ENCODE measurements around the gene CD99.
"Not testable (repeated sequence)": the region's sequence is repeated elsewhere in the genome, so short reads cannot be mapped to it uniquely, and the experiment has no call there.

Gene CD99

GRCh38 chrX:2727264-2727663, 36.2 kb downstream of the CD99 start:
- not testable (repeated sequence) for DNase-seq (ENCODE audit: low read depth)

DNA sequence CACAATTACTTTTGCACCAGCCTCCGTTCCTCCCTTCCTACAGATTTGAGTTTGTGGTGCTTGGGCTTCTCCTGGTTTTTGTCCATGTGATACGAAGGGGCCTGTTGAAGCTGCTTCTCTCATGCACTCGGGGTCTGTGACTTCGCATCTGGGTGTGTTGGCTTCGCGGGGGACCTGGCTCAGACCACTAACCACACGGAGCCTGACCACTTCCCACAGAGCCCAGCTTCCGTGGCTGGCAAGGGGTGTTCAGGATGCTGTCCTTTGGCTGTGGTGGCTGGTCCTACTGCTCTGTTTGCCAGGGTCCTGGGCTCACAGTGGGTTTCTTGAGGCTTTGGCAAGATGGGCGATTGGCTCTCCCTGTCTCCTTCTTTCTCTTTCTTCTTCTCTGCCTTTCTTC, 41.0 kb downstream of the CD99 start:
- DNase-seq (ENCODE audit: low read depth): no peak

- DNase-seq (ENCODE audit: low read depth): no peak
These were observed 41.6 kb downstream of the CD99 start for GRCh38 chrX:2732649-2733048.

DNA sequence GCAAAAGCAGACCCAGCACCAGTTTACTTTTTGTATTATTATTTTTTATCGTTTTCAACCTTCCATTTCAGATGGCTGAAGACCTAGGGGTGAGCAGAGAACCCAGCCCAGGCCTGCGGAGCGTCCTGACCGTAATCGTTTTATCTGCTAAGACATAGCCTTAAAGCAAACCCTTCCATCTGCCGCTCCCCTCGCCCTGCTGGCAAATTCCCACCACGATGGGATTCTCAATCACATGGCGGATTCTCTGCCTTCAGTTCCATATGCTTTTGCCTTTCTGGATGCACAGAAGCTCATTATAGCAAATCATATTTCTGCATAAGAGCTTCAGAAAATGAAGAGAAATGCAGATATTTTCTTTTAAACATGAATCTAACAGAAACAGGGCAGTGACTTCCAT, 42.2 kb downstream of the CD99 start:
- no peak for DNase-seq (ENCODE audit: low read depth)

- no peak for DNase-seq (ENCODE audit: low read depth)
These were observed 44.2 kb downstream of the CD99 start for GRCh38 chrX:2735270-2735669.

- DNase-seq (ENCODE audit: low read depth): no peak
These were observed 49.6 kb downstream of the CD99 start for GRCh38 chrX:2740672-2741071.

DNA sequence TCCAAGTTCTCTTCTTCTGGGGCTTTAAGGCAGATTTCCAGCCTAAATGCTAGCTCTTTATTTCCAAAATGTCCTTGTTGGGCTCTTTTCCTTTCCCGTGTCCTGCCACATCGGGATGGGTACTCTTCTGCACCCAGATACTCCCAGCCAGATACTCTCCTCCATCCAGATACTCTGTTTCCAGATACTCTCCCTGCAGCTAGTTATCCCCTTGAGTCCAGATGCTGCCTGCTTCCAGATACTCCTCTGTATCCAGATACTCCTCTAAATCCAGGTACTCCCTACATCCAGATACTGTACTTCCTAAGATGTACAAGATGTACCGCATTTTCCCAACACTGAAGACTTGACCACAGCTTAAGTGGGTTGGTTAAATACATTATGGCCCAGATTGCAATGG, 50.3 kb downstream of the CD99 start:
- no peak for DNase-seq (ENCODE audit: low read depth)

GRCh38 chrX:2746250-2746649, 55.2 kb downstream of the CD99 start:
- DNase-seq (ENCODE audit: low read depth): not testable (repeated sequence)

GRCh38 chrX:2748171-2748814, 57.2 kb downstream of the CD99 start:
- no peak for DNase-seq (ENCODE audit: low read depth)

- DNase-seq (ENCODE audit: low read depth): no peak
These were observed 57.7 kb downstream of the CD99 start for GRCh38 chrX:2748815-2749188.

GRCh38 chrX:2751291-2751690, 60.2 kb downstream of the CD99 start:
- DNase-seq (ENCODE audit: low read depth): no peak

DNA sequence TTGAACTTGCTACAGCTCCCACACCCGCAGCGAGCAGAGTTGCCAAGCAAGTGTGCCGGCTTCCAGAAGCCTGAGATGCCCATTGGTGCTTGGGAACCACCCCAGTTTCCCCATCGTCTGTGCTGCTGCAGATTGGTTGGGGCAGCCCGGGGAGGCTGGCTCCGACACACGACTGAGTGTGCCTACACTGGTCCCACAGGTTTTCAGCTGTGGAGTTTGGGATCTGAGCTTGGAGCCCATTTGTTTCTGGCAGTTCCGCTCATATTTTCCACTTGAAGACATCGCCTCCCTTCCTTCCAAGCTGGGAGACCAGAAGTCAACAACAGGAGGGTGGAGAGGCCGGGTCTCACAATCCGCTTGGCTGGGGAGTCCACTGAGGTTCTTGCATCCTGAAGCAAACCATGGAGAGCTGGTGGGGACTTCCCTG, 60.8 kb downstream of the CD99 start, which contains the start of gene XG:
XG (plus strand) TSS at position 167 of the 427 bp plus-strand sequence; CDS start at position 402, 235 bp downstream.
- DNase-seq (ENCODE audit: low read depth): not testable (repeated sequence)

- not testable (repeated sequence) for DNase-seq (ENCODE audit: low read depth)
These were observed 61.3 kb downstream of the CD99 start for GRCh38 chrX:2752441-2752840.

DNA sequence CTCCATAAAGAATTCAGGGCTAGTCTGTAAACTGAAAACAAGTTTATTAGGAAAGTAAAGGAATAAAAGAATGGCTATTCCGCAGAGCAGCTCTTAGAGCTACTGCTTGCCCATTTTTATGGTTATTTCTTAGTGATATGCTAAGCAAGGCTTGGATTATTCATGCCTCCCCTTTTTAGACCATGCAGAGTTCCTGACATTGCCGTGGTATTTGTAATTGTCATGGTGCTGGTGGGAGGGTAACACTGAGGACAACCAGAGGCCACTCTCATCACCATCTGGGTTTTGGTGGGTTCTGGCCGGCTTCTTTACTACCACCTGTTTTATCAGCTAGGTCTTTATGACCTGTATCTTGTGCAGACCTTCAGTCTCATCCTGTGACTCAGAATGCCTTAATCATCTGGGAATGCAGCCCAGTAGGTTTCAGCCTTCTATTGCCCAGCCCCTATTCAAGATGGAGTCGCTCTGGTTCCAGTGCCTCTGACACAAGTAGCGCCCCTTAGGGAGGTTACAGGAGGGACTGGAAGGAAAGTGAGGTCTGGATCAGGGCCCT, 64.1 kb downstream of the CD99 start:
- not testable (repeated sequence) for DNase-seq (ENCODE audit: low read depth)

GRCh38 chrX:2756548-2756947, 65.5 kb downstream of the CD99 start:
- DNase-seq (ENCODE audit: low read depth): no peak

DNA sequence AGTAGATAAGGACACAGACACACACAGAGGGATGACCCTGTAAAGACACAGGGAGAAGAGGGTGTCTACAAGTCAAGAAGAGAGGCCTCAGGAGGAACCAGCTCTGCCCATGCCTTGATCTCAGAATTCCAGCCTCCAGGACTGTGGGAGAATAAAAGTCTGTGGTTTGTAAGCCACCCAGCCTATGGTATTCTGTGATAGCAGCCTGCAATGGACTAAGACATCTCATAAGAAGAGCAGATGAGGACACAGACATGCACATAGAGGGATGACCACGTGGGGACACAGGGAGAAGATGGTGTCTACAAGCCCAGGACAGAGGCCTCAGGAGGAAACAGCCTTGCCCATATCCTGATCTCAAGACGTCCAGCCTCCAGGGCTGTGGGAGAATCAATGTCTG, 70.2 kb downstream of the CD99 start:
- DNase-seq (ENCODE audit: low read depth): no peak

GRCh38 chrX:2762671-2763070, 71.6 kb downstream of the CD99 start:
- DNase-seq (ENCODE audit: low read depth): not testable (repeated sequence)

GRCh38 chrX:2764766-2765548, 73.9 kb downstream of the CD99 start:
- DNase-seq (ENCODE audit: low read depth): not testable (repeated sequence)

DNA sequence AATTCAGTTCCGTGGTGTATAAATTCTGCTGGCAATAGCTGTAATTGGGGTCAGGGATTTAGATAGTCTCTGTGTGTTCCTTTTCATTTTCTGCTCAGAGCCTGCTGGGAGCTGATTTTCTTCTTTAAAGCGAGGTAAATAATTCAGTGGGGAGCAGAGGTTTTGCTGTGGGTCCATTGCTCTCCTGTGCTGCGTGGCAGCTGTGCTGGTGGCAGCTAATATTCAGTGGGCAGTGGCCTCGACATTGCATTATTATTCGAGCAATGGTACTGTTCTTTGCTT, 74.4 kb downstream of the CD99 start:
- DNase-seq (ENCODE audit: low read depth): no peak

- DNase-seq (ENCODE audit: low read depth): no peak
These were observed 75.8 kb downstream of the CD99 start for GRCh38 chrX:2766906-2767305.

- no peak for DNase-seq (ENCODE audit: low read depth)
These were observed 76.7 kb downstream of the CD99 start for GRCh38 chrX:2767631-2768455.

DNA sequence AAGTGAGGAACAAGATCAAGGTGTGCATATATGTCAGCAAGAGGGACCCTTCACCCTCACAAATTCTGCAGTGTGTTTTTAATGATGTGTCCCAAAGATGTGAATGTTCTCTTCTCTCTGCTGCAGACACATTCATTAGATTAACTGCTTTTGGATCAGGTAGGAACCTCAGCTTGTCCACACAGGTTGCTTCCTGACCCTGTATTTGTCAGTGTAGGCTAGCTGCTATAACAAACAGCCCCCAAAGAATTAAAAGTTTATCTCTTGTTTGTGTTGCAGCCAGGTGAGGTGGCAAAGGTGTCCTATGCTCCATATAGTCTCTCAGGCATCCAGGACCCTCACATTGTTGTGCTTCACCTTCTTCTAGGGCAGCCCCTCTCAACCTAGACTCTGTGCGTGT, 78.5 kb downstream of the CD99 start:
- no peak for DNase-seq (ENCODE audit: low read depth)

Data from T-helper 22 cell (primary cell).